ENCODE results near the gene PTPRO. TPM values are rescaled to one million over a fixed set of nuclear protein-coding genes. Genes with fewer than 3 reads are reported as not detected.

Gene PTPRO
- 5.8 TPM for polyA plus RNA-seq (2013, experiment 1 of 4)
- polyA plus RNA-seq (2013, experiment 2 of 4), result 5.5 TPM
- polyA plus RNA-seq (2013, experiment 3 of 4), result 6.0 TPM
- polyA plus RNA-seq (2013, experiment 4 of 4), result 6.5 TPM

- Histone ChIP-seq H3K36me3 (ENCODE audit: control insufficient read depth, insufficient read depth, low read length) (no peaks in the 10 kb centered on the region), H3K27me3 (ENCODE audit: control insufficient read depth, insufficient read depth, low read length, poor library complexity, severe bottlenecking) (peaks cover 46% of the 10 kb centered on the region), H3K4me1 (ENCODE audit: control insufficient read depth, insufficient read depth, low read length) (peaks cover 5% of the 10 kb centered on the region), H3K4me3 (ENCODE audit: insufficient read depth, low read depth, low read length) (peak within 1 kb of the TSS; percentile 67), H3K27ac (ENCODE audit: insufficient read depth, low read depth, low read length, poor library complexity, severe bottlenecking) (peak within 1 kb of the TSS; percentile 62), H3K9me3 (ENCODE audit: control insufficient read depth, low read length) (no peaks in the 10 kb centered on the region)
- 1% methylated on average over 70 of the region's 70 CpGs for WGBS, 2 experiments
Observed at GRCh38 chr12:15322164-15323061, at the start of gene PTPRO. PTPRO (plus strand) TSS chr12:15322508.

- no peaks in the 10 kb centered on the region for H3K27me3 ChIP-seq (ENCODE audit: control insufficient read depth, insufficient read depth, low read length, poor library complexity, severe bottlenecking)
- H3K4me3 ChIP-seq (ENCODE audit: insufficient read depth, low read depth, low read length), result no peak overlapping the region
- no peaks in the 10 kb centered on the region for H3K4me1 ChIP-seq (ENCODE audit: control insufficient read depth, insufficient read depth, low read length)
- no peaks in the 10 kb centered on the region for H3K36me3 ChIP-seq (ENCODE audit: control insufficient read depth, insufficient read depth, low read length)
- whole genome bisulfite sequencing, 2 experiments, result 90% methylated on average over 2 to 3 of the region's 3 CpGs
- H3K9me3 ChIP-seq (ENCODE audit: control insufficient read depth, low read length), result no peaks in the 10 kb centered on the region
- H3K27ac ChIP-seq (ENCODE audit: insufficient read depth, low read depth, low read length, poor library complexity, severe bottlenecking), result no peak overlapping the region
Observed at GRCh38 chr12:15273896-15274295, 48.4 kb upstream of the PTPRO start.

- no peak overlapping the region for H3K4me3 ChIP-seq (ENCODE audit: insufficient read depth, low read depth, low read length)
- WGBS, 2 experiments, result 89 to 91% methylated on average over 3 of the region's 3 CpGs
- H3K36me3 ChIP-seq (ENCODE audit: control insufficient read depth, insufficient read depth, low read length), result no peaks in the 10 kb centered on the region
- H3K27ac ChIP-seq (ENCODE audit: insufficient read depth, low read depth, low read length, poor library complexity, severe bottlenecking), result no peak overlapping the region
- H3K9me3 ChIP-seq (ENCODE audit: control insufficient read depth, low read length), result no peaks in the 10 kb centered on the region
- no peaks in the 10 kb centered on the region for H3K4me1 ChIP-seq (ENCODE audit: control insufficient read depth, insufficient read depth, low read length)
- H3K27me3 ChIP-seq (ENCODE audit: control insufficient read depth, insufficient read depth, low read length, poor library complexity, severe bottlenecking), result no peaks in the 10 kb centered on the region
Observed at GRCh38 chr12:15274561-15274967, 47.7 kb upstream of the PTPRO start.

GRCh38 chr12:15276088-15276698, 46.1 kb upstream of the PTPRO start:
- 45 to 56% methylated on average over 5 to 6 of the region's 8 CpGs for WGBS, 2 experiments
- Histone ChIP-seq H3K27me3 (ENCODE audit: control insufficient read depth, insufficient read depth, low read length, poor library complexity, severe bottlenecking) (no peaks in the 10 kb centered on the region), H3K4me1 (ENCODE audit: control insufficient read depth, insufficient read depth, low read length) (no peaks in the 10 kb centered on the region), H3K4me3 (ENCODE audit: insufficient read depth, low read depth, low read length) (no peak overlapping the region), H3K27ac (ENCODE audit: insufficient read depth, low read depth, low read length, poor library complexity, severe bottlenecking) (no peak overlapping the region), H3K9me3 (ENCODE audit: control insufficient read depth, low read length) (no peaks in the 10 kb centered on the region), H3K36me3 (ENCODE audit: control insufficient read depth, insufficient read depth, low read length) (no peaks in the 10 kb centered on the region)

GRCh38 chr12:15278816-15279658, 43.3 kb upstream of the PTPRO start:
- Histone ChIP-seq H3K4me1 (ENCODE audit: control insufficient read depth, insufficient read depth, low read length) (no peaks in the 10 kb centered on the region), H3K4me3 (ENCODE audit: insufficient read depth, low read depth, low read length) (no peak overlapping the region), H3K27me3 (ENCODE audit: control insufficient read depth, insufficient read depth, low read length, poor library complexity, severe bottlenecking) (no peaks in the 10 kb centered on the region), H3K27ac (ENCODE audit: insufficient read depth, low read depth, low read length, poor library complexity, severe bottlenecking) (no peak overlapping the region), H3K36me3 (ENCODE audit: control insufficient read depth, insufficient read depth, low read length) (no peaks in the 10 kb centered on the region), H3K9me3 (ENCODE audit: control insufficient read depth, low read length) (no peaks in the 10 kb centered on the region)
- WGBS, 2 experiments, result 94 to 95% methylated on average over 10 of the region's 10 CpGs

- Histone ChIP-seq H3K9me3 (ENCODE audit: control insufficient read depth, low read length) (no peaks in the 10 kb centered on the region), H3K27ac (ENCODE audit: insufficient read depth, low read depth, low read length, poor library complexity, severe bottlenecking) (no peak overlapping the region), H3K36me3 (ENCODE audit: control insufficient read depth, insufficient read depth, low read length) (no peaks in the 10 kb centered on the region), H3K4me3 (ENCODE audit: insufficient read depth, low read depth, low read length) (no peak overlapping the region), H3K4me1 (ENCODE audit: control insufficient read depth, insufficient read depth, low read length) (no peaks in the 10 kb centered on the region), H3K27me3 (ENCODE audit: control insufficient read depth, insufficient read depth, low read length, poor library complexity, severe bottlenecking) (no peaks in the 10 kb centered on the region)
- 68 to 100% methylated on average over 1 of the region's 2 CpGs for WGBS, 2 experiments
Observed at GRCh38 chr12:15280930-15281329, 41.4 kb upstream of the PTPRO start.

GRCh38 chr12:15289192-15289591, 33.1 kb upstream of the PTPRO start:
- Histone ChIP-seq H3K4me1 (ENCODE audit: control insufficient read depth, insufficient read depth, low read length) (no peaks in the 10 kb centered on the region), H3K27ac (ENCODE audit: insufficient read depth, low read depth, low read length, poor library complexity, severe bottlenecking) (no peak overlapping the region), H3K4me3 (ENCODE audit: insufficient read depth, low read depth, low read length) (no peak overlapping the region), H3K27me3 (ENCODE audit: control insufficient read depth, insufficient read depth, low read length, poor library complexity, severe bottlenecking) (no peaks in the 10 kb centered on the region), H3K36me3 (ENCODE audit: control insufficient read depth, insufficient read depth, low read length) (no peaks in the 10 kb centered on the region), H3K9me3 (ENCODE audit: control insufficient read depth, low read length) (no peaks in the 10 kb centered on the region)
- WGBS, 2 experiments, result 88 to 100% methylated on average over 1 of the region's 1 CpG

GRCh38 chr12:15293731-15294130, 28.6 kb upstream of the PTPRO start:
- H3K27ac ChIP-seq (ENCODE audit: insufficient read depth, low read depth, low read length, poor library complexity, severe bottlenecking), result no peak overlapping the region
- H3K4me3 ChIP-seq (ENCODE audit: insufficient read depth, low read depth, low read length), result no peak overlapping the region
- no peaks in the 10 kb centered on the region for H3K27me3 ChIP-seq (ENCODE audit: control insufficient read depth, insufficient read depth, low read length, poor library complexity, severe bottlenecking)
- H3K4me1 ChIP-seq (ENCODE audit: control insufficient read depth, insufficient read depth, low read length), result no peaks in the 10 kb centered on the region
- WGBS, 2 experiments, result 92 to 100% methylated on average over 2 to 3 of the region's 3 CpGs
- no peaks in the 10 kb centered on the region for H3K36me3 ChIP-seq (ENCODE audit: control insufficient read depth, insufficient read depth, low read length)
- H3K9me3 ChIP-seq (ENCODE audit: control insufficient read depth, low read length), result no peaks in the 10 kb centered on the region

- H3K4me1 ChIP-seq (ENCODE audit: control insufficient read depth, insufficient read depth, low read length), result no peaks in the 10 kb centered on the region
- no peaks in the 10 kb centered on the region for H3K9me3 ChIP-seq (ENCODE audit: control insufficient read depth, low read length)
- no peak overlapping the region for H3K4me3 ChIP-seq (ENCODE audit: insufficient read depth, low read depth, low read length)
- H3K27me3 ChIP-seq (ENCODE audit: control insufficient read depth, insufficient read depth, low read length, poor library complexity, severe bottlenecking), result no peaks in the 10 kb centered on the region
- no peaks in the 10 kb centered on the region for H3K36me3 ChIP-seq (ENCODE audit: control insufficient read depth, insufficient read depth, low read length)
- 82 to 94% methylated on average over 2 of the region's 2 CpGs for WGBS, 2 experiments
- H3K27ac ChIP-seq (ENCODE audit: insufficient read depth, low read depth, low read length, poor library complexity, severe bottlenecking), result no peak overlapping the region
Observed at GRCh38 chr12:15299947-15300346, 22.4 kb upstream of the PTPRO start.

GRCh38 chr12:15304296-15304695, 18.0 kb upstream of the PTPRO start:
- Histone ChIP-seq H3K27ac (ENCODE audit: insufficient read depth, low read depth, low read length, poor library complexity, severe bottlenecking) (no peak overlapping the region), H3K27me3 (ENCODE audit: control insufficient read depth, insufficient read depth, low read length, poor library complexity, severe bottlenecking) (no peaks in the 10 kb centered on the region), H3K4me3 (ENCODE audit: insufficient read depth, low read depth, low read length) (no peak overlapping the region), H3K36me3 (ENCODE audit: control insufficient read depth, insufficient read depth, low read length) (no peaks in the 10 kb centered on the region), H3K4me1 (ENCODE audit: control insufficient read depth, insufficient read depth, low read length) (no peaks in the 10 kb centered on the region), H3K9me3 (ENCODE audit: control insufficient read depth, low read length) (no peaks in the 10 kb centered on the region)
- 80 to 91% methylated on average over 1 of the region's 2 CpGs for WGBS, 2 experiments
